Measurements from ENCODE around the gene NSMF. TPM values are rescaled to one million over a fixed set of nuclear protein-coding genes. Genes with fewer than 3 reads are reported as not detected.

Gene NSMF
- total and polyA plus RNA-seq, 2 experiments from 2014 or later = 73.0 to 107 TPM

DNA sequence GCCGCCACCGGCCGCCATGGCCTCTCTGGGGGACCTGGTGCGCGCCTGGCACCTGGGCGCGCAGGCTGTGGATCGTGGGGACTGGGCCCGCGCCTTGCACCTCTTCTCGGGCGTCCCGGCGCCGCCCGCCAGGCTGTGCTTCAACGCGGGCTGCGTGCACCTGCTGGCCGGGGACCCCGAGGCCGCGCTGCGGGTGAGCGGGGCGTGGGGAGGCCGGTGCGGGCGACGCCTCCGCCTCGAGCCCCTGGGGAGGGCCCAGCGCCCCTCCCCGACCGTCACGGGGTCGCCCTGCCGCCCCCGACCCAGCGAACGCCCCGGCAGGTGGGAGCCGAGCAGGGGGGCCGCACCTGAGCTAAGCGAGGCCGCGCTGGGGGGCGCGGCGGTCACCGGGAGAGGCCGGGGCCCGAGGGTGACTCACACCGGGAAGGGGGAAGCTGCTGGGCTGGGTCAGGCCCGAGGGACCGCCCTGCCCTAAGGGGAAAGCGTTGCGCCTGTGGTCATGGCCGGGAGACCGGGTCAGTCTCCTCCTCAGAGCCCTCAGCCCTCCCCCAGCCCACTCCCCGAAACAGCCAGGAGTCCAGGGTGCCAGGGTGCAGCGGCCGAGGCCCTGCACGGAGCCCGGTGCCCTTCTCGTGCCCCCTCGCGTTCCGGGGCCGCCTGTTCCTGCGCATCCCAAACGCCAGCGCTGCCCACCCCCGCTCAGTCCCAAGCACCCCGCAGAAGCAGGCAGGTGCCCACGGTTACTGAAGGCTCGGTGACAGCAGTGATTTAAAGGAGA is 35.4 kb downstream of the NSMF start:
- Histone ChIP-seq H3K27me3 (no peaks in the 10 kb centered on the region), H3K27ac (no peak overlapping the region), H3K9me3 (ENCODE audit: low read depth) (no peaks in the 10 kb centered on the region), H3K4me1 (ENCODE audit: low read depth) (peaks cover 13% of the 10 kb centered on the region), H3K36me3 (no peaks in the 10 kb centered on the region), H3K4me3 (peak overlapping the region; percentile 69)
- DNase-seq (ENCODE audit: low read depth in 1 of 2, low spot score in 1 of 2) = no peak
- TF ChIP-seq, protein P1, sequence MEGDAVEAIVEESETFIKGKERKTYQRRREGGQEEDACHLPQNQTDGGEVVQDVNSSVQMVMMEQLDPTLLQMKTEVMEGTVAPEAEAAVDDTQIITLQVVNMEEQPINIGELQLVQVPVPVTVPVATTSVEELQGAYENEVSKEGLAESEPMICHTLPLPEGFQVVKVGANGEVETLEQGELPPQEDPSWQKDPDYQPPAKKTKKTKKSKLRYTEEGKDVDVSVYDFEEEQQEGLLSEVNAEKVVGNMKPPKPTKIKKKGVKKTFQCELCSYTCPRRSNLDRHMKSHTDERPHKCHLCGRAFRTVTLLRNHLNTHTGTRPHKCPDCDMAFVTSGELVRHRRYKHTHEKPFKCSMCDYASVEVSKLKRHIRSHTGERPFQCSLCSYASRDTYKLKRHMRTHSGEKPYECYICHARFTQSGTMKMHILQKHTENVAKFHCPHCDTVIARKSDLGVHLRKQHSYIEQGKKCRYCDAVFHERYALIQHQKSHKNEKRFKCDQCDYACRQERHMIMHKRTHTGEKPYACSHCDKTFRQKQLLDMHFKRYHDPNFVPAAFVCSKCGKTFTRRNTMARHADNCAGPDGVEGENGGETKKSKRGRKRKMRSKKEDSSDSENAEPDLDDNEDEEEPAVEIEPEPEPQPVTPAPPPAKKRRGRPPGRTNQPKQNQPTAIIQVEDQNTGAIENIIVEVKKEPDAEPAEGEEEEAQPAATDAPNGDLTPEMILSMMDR (IDR thresholded peaks at IDR 0.05; ENCODE audit: low read depth, low read length) = no peak

DNA sequence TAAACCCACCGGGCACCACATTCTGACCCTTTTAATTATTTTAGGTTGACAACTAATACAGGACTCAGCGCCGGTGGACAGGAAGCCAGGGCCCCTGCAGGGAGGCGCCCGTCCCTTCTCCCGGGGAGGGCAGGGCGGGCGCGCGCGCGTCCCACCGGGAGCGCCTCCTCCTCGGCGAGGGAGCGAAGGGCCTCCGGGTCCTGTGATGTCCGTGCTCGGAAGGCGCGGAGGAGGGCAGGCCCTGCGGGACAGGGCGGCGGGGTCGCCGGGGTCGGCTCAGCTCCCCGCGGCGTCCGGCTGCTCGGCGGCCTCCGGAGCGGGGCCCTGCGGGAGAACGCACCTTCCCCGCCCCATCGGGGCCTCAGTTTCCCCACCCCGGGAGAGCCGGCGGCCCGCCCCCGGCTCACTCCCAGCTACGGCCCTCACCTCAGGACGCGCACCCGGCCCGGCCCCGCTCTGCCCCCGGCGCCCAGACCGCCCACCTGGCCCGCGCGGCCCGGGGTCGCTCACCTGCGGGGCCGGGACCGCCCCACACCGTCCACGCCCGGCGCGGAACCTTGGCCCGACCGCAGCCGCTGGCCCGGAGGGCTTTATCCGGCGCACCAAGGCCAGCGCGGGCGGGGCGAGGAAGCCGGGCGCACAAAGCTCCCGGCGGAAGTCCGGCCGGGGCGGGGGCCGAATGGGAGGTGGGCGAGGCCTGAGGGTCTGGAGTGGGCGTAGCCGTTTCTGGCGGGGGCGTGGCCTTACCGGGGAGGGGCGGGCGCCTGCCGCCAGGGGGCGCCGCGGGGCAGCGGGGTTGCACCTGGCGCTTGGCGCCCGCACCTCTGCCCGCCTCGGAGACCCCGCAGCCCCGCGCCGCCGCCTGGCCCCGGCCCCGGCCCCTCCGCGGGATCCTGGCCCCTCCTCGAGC is 36.3 kb downstream of the NSMF start, which contains the start of the genes EXD3 and NOXA1:
Gene EXD3 (minus strand): TSS at position 559 of the 910 bp plus-strand sequence. CDS start 27,805 bp downstream, outside the sequence.
Gene NOXA1 (plus strand): TSS at position 790 of the 910 bp plus-strand sequence. CDS start 137 bp downstream, outside the sequence.
- Histone ChIP-seq H3K27me3 (no peaks in the 10 kb centered on the region), H3K4me3 (peak within 1 kb of the TSS; percentile 69), H3K36me3 (no peaks in the 10 kb centered on the region), H3K4me1 (ENCODE audit: low read depth) (peaks cover 13% of the 10 kb centered on the region), H3K9me3 (ENCODE audit: low read depth) (no peaks in the 10 kb centered on the region), H3K27ac (no peak within 1 kb of the TSS)
- TF ChIP-seq, protein P1 (IDR thresholded peaks at IDR 0.05; ENCODE audit: low read depth, low read length) = peak; percentile 55
- peak; percentile 95 to 97 for DNase-seq (ENCODE audit: low read depth in 1 of 2, low spot score in 1 of 2)

GRCh38 chr9:137421838-137422603 is 37.1 kb downstream of the NSMF start:
- H3K4me1 ChIP-seq (ENCODE audit: low read depth) = peaks cover 13% of the 10 kb centered on the region
- no peak overlapping the region for H3K27ac ChIP-seq
- H3K36me3 ChIP-seq = no peaks in the 10 kb centered on the region
- no peaks in the 10 kb centered on the region for H3K9me3 ChIP-seq (ENCODE audit: low read depth)
- TF ChIP-seq, protein P1 (IDR thresholded peaks at IDR 0.05; ENCODE audit: low read depth, low read length) = no peak
- DNase-seq (ENCODE audit: low read depth in 1 of 2, low spot score in 1 of 2) = no peak
- no peaks in the 10 kb centered on the region for H3K27me3 ChIP-seq
- peak overlapping the region; percentile 69 for H3K4me3 ChIP-seq

GRCh38 chr9:137417161-137418021 is 41.7 kb downstream of the NSMF start:
- H3K27ac ChIP-seq = no peak overlapping the region
- H3K27me3 ChIP-seq = no peaks in the 10 kb centered on the region
- no peak overlapping the region for H3K4me3 ChIP-seq
- no peak for DNase-seq (ENCODE audit: low read depth in 1 of 2, low spot score in 1 of 2)
- no peaks in the 10 kb centered on the region for H3K4me1 ChIP-seq (ENCODE audit: low read depth)
- no peaks in the 10 kb centered on the region for H3K9me3 ChIP-seq (ENCODE audit: low read depth)
- TF ChIP-seq, protein P1 (IDR thresholded peaks at IDR 0.05; ENCODE audit: low read depth, low read length) = no peak
- H3K36me3 ChIP-seq = no peaks in the 10 kb centered on the region
